Mucosa of descending colon (tissue), 3 donors: ENCODE measurements around the gene RNU7-1. TPM values are rescaled to one million over a fixed set of nuclear protein-coding genes. Genes with fewer than 3 reads are reported as not detected.

Experiments
- ATAC-seq: fragments of 200-7000 bp; cut with Tn5 transposase; one replicate; pipeline ENCODE4 v1.9.1; 2020; ENCODE audit warnings: mild to moderate bottlenecking, moderate library complexity
- DNase-seq, 3 donors: peaks; one replicate each; pipeline ENCODE4 v3.0.0-alpha.2; 2020
- H3K36me3 ChIP-seq: fragments of 200-600 bp; one replicate; pipeline ENCODE4 v1.8.0; 2021; ENCODE audit warnings: low read depth, mild to moderate bottlenecking
- H3K4me1 ChIP-seq: fragments of 200-600 bp; one replicate; pipeline ENCODE4 v1.8.0; 2021; ENCODE audit warnings: low read depth, mild to moderate bottlenecking
- H3K4me3 ChIP-seq: fragments of 200-600 bp; one replicate; pipeline ENCODE4 v1.8.0; 2021; ENCODE audit warnings: mild to moderate bottlenecking
- H3K9me3 ChIP-seq: fragments of 200-600 bp; one replicate; pipeline ENCODE4 v1.8.0; 2021; ENCODE audit warnings: mild to moderate bottlenecking
- CTCF ChIP-seq: fragments of 200-600 bp; IDR thresholded peaks from one replicate; pipeline ENCODE4 v1.8.0; 2022; ENCODE audit warnings: antibody characterized with exemption, mild to moderate bottlenecking
- intact Hi-C, 2 donors: fragments of 100-400 bp; cut with DNase I in 1 of 2; cut with micrococcal nuclease in 1 of 2; formaldehyde crosslinking; loops; one replicate each; pipeline versions ENCODE4 v1.11.0 to v1.11.1; 2022; cut with DNase I, micrococcal nuclease
- total RNA-seq, 3 donors: library from RNA; stranded (reverse); fragmentation: NEBNext Ultra II Directional in 2 of 3; extraction: Animal tissue kit (Norgen Biotek cat#: 25700) in 2 of 3; gene quantifications; one replicate each; pipeline versions ENCODE4 v1.2.1 to v1.2.4, GENCODE V29; 2021 to 2023
- donor health status: DM: no; HTN: no; CAD: no; lungs with moderate emphysema.
- donor health status: DM: no; HTN: no; CAD: no.
- donor health status: DM: no; HTN: yes; CAD: no.

RNU7-1 gene
- total RNA-seq, 3 donors from 2014 or later = not detected

- intact Hi-C loops = no loop called here
- Histone ChIP-seq H3K9me3 (no peaks in the 10 kb centered on the region), H3K4me1 (peaks cover 29% of the 10 kb centered on the region), H3K4me3 (peak overlapping the region; percentile 21), H3K36me3 (peaks cover 3% of the 10 kb centered on the region)
- no peak for ATAC-seq
- no peak for TF ChIP-seq CTCF
- peak; percentile 32 to 72 (median 59) for DNase-seq
Observed at GRCh38 chr12:6938353-6939190, 5.0 kb upstream of the RNU7-1 start.

- peaks cover 23% of the 10 kb centered on the region for H3K4me1 ChIP-seq
- TF ChIP-seq CTCF = no peak
- DNase-seq (no peak), ATAC-seq (no peak)
- no peaks in the 10 kb centered on the region for H3K9me3 ChIP-seq
- peaks cover 6% of the 10 kb centered on the region for H3K36me3 ChIP-seq
- no peak overlapping the region for H3K4me3 ChIP-seq
- intact Hi-C loops = no loop called here
Observed at GRCh38 chr12:6939191-6939540, 4.5 kb upstream of the RNU7-1 start.

- peak in 2 of 3 donors; percentile 51 to 56 for DNase-seq
- H3K36me3 ChIP-seq = peaks cover 6% of the 10 kb centered on the region
- intact Hi-C loops = no loop called here
- peaks cover 38% of the 10 kb centered on the region for H3K4me1 ChIP-seq
- no peaks in the 10 kb centered on the region for H3K9me3 ChIP-seq
- no peak overlapping the region for H3K4me3 ChIP-seq
- ATAC-seq = no peak
- no peak for TF ChIP-seq CTCF
Observed at GRCh38 chr12:6941267-6941666, 2.3 kb upstream of the RNU7-1 start.

- peaks cover 38% of the 10 kb centered on the region for H3K4me1 ChIP-seq
- H3K9me3 ChIP-seq = no peaks in the 10 kb centered on the region
- H3K36me3 ChIP-seq = peaks cover 6% of the 10 kb centered on the region
- ATAC-seq (no peak), DNase-seq (peak in 2 of 3 donors; percentile 40 to 58)
- intact Hi-C loops = no loop called here
- no peak overlapping the region for H3K4me3 ChIP-seq
- no peak for TF ChIP-seq CTCF
Observed at GRCh38 chr12:6941782-6942181, 1.8 kb upstream of the RNU7-1 start.

GRCh38 chr12:6942331-6942665, 1.3 kb upstream of the RNU7-1 start:
- TF ChIP-seq CTCF = no peak
- Histone ChIP-seq H3K36me3 (peaks cover 6% of the 10 kb centered on the region), H3K4me3 (no peak overlapping the region), H3K4me1 (peaks cover 35% of the 10 kb centered on the region), H3K9me3 (no peaks in the 10 kb centered on the region)
- ATAC-seq (no peak), DNase-seq (peak; percentile 32 to 61 (median 41))
- intact Hi-C loops = no loop called here
